GM12865 (cell line): ENCODE data around the gene PRRT1B.

Experiments
- DNase-seq: peaks from one replicate; pipeline ENCODE4 v3.0.0; 2010; ENCODE audit warnings: low read depth
- H3K4me3 ChIP-seq: 2 replicates; pipeline ENCODE4 v1.5.1; 2011; ENCODE audit warnings: mild to moderate bottlenecking, low read depth, low read length, control low read depth
- TF ChIP-seq, protein P1 (sequence below): IDR thresholded peaks from 2 replicates; pipeline ENCODE4 v1.5.1; 2011; ENCODE audit warnings: low read length, control low read depth, low read depth, inconsistent platforms; ENCODE audit not compliant: insufficient read depth; ENCODE audit errors: missing control alignments

The PRRT1B gene

DNA sequence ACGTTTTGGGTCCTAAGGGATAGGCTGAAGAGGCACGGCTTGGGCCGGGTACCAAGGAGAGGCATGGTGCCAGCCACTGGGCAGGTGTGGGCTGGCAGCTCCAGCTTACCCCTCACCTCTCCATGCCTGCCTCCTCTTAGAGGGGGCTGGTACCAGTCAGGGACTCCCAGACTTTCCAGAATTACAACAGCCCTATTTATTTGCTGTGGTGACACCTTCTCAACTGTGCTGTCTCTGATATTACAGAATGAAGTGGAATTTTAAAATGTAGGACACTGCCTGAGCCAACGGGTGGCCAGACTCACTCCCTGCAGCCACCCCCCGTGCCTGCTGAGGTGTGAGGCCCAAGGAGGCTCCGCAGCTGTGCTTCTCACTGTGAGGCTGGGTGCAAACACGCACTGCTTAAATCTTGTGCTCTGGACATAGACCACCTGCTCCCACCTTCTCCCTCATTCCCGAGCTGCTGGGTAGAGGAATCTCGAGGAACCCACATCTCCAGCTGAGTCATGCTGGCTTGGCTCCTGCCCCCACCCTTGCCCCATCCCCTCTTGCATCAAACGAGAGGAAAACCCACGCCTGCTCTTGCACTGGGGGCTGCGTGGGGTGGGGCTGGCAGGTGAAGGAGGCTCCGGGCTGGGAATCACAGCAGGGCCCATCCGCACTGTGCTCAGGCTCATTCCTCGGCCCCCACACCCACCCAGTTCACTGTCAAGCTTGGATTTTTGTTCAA lies 47.9 kb downstream of the PRRT1B start:
- no peak for DNase-seq
- no peak overlapping the region for H3K4me3 ChIP-seq
- TF ChIP-seq, protein P1, sequence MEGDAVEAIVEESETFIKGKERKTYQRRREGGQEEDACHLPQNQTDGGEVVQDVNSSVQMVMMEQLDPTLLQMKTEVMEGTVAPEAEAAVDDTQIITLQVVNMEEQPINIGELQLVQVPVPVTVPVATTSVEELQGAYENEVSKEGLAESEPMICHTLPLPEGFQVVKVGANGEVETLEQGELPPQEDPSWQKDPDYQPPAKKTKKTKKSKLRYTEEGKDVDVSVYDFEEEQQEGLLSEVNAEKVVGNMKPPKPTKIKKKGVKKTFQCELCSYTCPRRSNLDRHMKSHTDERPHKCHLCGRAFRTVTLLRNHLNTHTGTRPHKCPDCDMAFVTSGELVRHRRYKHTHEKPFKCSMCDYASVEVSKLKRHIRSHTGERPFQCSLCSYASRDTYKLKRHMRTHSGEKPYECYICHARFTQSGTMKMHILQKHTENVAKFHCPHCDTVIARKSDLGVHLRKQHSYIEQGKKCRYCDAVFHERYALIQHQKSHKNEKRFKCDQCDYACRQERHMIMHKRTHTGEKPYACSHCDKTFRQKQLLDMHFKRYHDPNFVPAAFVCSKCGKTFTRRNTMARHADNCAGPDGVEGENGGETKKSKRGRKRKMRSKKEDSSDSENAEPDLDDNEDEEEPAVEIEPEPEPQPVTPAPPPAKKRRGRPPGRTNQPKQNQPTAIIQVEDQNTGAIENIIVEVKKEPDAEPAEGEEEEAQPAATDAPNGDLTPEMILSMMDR: no peak

DNA sequence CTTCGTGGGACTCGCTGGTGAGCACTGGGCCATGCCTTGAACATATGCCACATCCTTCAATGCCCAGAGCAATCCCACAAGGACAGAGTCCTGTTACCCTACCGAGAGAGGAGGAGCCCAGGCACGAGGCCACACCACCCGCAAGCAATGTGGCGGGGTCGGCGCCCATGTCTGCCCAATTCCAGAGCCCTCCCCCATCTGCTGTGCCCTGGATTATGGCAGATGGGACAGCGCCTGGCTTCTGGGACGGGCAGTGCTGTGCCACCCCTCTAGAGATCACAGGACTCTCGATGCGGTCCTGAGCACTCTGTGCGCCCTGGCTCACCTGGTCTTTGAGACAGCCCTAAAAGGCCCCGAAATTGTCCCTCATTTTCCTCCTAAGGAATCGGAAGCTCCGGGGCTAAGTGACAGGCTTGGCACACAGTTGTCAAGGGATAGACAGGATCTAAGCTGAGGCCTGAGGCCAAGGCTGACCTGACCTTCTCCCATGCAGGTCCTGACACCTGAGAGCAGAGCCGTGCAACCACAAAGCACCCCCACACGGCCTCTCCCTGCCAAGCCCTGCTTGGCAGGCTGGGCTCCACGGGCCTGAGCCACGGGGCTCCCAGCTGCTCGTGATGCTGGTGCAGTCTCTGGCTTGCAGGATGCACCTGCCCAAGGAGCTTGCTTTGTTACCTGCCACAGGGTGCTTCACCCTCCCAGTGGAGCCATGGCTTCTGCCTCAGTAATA lies 48.8 kb downstream of the PRRT1B start:
- TF ChIP-seq, protein P1: no peak

DNA sequence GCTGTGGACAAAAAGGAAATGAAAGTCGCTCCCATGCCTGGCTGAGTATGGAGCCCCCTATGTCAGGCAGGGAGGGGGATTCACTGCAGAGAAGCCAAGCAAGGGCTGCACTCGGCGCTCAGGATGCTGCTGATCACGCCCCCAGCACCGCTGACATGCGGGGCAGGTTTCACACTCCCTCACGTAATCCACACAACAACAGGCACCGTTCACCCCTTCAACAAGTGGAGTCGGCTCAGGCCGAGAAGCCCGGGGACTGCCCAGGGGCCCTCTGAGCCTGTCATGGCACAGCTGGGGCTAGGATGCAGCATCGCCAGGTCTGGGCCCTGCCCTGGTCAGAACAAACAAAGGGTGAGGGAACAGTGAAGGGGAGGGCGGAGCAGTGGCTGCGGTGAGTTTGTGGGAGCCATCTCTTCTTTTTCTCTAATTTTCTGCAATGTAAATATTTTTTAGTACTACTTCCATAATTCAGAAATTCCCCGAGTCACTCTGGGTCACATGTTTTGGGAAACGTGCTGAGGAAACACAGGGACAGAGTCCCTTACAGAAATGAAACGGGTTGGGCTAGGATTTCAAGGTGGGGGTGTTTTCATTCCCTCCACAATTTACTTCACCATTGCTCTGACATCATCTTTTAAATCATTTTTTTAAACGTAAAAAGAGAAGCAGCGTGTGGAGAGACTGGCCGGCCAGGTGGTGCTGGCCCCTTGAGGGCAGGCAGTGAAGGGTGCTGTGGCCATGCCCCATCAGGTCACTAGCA lies 49.8 kb downstream of the PRRT1B start:
- TF ChIP-seq, protein P1: no peak
- no peak for DNase-seq
- H3K4me3 ChIP-seq: no peak overlapping the region

More for the DNA sequence above, 48.8 kb downstream of the PRRT1B start:
- H3K4me3 ChIP-seq: no peak overlapping the region
- no peak for DNase-seq

DNA sequence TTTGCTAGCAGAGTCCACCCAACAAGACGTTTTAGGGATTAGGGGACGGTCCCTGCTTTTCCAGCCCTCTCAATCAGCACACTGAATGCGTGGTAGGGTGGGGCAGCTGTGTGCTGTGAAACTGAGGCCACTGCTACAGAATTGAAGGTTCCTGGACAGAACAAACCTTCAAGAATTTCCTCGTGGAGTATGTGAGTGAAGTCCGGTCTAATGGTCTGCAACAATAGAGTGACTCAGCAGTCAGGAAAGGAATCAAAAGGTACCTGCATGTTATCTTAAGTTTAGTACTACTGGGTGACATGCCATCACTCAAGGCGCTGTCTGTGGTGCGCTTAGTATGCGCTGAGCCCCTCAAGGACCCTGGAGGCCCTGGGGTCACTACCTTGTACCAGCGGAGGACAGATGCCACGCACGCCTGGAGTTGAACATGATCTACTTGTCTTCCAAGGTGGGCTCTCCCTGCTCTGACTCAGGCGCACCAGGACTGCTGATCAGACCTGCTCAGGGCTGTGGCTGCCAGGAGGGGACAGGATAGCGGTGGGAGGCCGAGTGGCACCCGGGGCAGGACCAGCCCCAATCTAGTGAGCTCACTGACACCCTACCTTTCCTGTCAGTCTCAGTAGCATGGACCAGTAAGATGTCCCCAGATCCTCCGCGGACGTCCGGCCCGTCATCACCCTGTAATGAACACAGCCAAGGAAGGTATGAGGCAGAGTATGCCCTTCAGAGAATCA lies 50.5 kb downstream of the PRRT1B start:
- no peak for DNase-seq
- no peak overlapping the region for H3K4me3 ChIP-seq
- TF ChIP-seq, protein P1: no peak

DNA sequence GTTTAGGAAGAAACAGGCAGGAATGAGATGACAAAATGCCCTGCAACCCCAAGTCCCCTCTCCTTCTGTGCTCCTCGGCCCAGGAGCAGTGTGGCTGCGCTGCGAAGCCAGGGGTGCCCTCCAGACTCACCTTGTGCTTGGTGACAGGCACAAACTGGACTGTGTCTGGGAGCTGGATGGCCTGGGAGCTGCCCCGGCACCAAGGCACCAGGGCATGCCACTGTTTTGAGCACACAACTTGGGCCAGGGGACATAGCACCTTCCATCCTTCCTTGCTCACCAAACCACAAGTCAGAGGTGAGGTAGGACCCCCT lies 51.1 kb downstream of the PRRT1B start:
- no peak for DNase-seq
- no peak overlapping the region for H3K4me3 ChIP-seq
- TF ChIP-seq, protein P1: no peak

DNA sequence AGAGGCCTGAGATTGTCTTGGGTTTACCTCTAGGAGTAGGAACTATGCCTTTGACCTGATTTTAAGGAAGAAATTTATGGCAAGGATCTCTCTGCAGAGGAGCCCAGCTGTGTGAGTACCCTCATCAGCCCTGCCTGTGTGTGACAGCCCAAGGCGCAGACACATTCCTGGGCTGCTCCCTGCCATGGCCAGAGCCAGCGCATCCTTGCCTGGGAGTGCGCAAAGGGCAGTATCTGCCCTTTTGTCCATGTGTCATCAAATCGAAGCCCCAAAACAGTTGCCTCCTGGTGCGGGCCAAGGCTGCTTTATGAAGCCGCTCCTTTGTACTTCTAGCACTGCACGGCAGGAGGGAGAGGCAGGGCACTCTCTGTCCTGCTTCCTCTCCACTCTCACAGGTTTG lies 51.9 kb downstream of the PRRT1B start:
- TF ChIP-seq, protein P1: no peak
- no peak overlapping the region for H3K4me3 ChIP-seq
- DNase-seq: no peak
